ENCODE results near the gene LGR4. TPM values are rescaled to one million over a fixed set of nuclear protein-coding genes. Genes with fewer than 3 reads are reported as not detected.
A peak's percentile ranks its signal among the peaks of the same experiment; 100 is the strongest.

The LGR4 gene
- total and polyA plus RNA-seq, 9 of the 15 experiments (the other 6 are each of a cell fraction or from before 2014, with no cell fraction given): 0.94 to 10.1 (median 5.8) TPM

DNA sequence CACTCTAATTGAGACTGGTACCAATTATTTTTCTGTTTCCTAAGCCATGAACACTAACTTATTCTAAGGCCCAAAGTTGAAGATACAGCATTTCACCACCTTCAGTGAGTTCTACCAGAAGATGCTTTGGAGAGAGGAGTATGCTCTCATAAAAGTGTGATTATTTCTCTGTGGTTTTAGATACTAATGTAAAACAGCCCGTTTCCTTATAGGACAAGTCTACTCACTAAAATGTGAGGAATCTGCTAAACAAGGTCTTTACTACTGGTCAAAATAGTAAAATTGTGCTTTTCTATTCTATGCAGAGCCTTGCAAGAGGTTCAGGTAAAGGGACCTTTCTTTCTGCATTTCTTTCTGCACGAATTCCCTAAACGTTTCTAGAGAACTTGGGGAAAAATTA is 2.4 kb downstream of the LGR4 start:
- H3K79me2 ChIP-seq (ENCODE audit: control insufficient read depth, insufficient read depth, low read length): peaks cover 32% of the 10 kb centered on the region
- H3K4me1 ChIP-seq (replicated peaks in 1 of 2; ENCODE audit: control insufficient read depth in 2 of 2, insufficient read depth in 2 of 2, low read length in 2 of 2): peaks cover 13 to 22% of the 10 kb centered on the region in 2 experiments; a peak in 4 of 5 replicates
- H2AFZ ChIP-seq (ENCODE audit: low read depth, low read length): no peak overlapping the region
- no peaks in the 10 kb centered on the region for H3K27me3 ChIP-seq (ENCODE audit: control insufficient read depth in 2 of 2, insufficient read depth in 2 of 2, low read length in 2 of 2)
- no peak overlapping the region for H3K9ac ChIP-seq (ENCODE audit: insufficient read depth in 1 of 2, low read depth in 2 of 2, low read length in 2 of 2)
- WGBS (ENCODE audit: insufficient coverage, low coverage, missing lambda C conversion rate): 42% methylated on average over 3 of the region's 3 CpGs
- ChIA-PET CTCF (ENCODE audit: low intra/inter-chr PET ratio) (no interaction called here), POLR2A (no interaction called here)
- no peak for FAIRE-seq
- no TSS peak for BruUV-seq (replicated peaks)
- no peak overlapping the region for H3K4me2 ChIP-seq (ENCODE audit: insufficient read depth, low read length)
- H3K9me1 ChIP-seq (ENCODE audit: control insufficient read depth, insufficient read depth, low read length): peaks cover 3% of the 10 kb centered on the region
- in situ Hi-C loops (cut with MboI): no loop called here
- H3K27ac ChIP-seq (ENCODE audit: extremely low read depth, low read depth, low read length): no peak overlapping the region
- DNase-seq (ENCODE audit: extremely low read depth in 1 of 4, low spot score in 3 of 4): no peak
- H3K4me3 ChIP-seq: no peak overlapping the region
- no peaks in the 10 kb centered on the region for H3K9me3 ChIP-seq (replicated peaks; ENCODE audit: control insufficient read depth, insufficient read depth, low read depth, low read length)
- intact Hi-C loops (cut with micrococcal nuclease): loop anchor here (5.0 kb wide), 2 partner anchors 98 to 173 kb away; no protein-coding TSS in a partner anchor
- H3K36me3 ChIP-seq (ENCODE audit: control insufficient read depth, insufficient read depth, low read length): no peaks in the 10 kb centered on the region
- no peak for ATAC-seq
- 0 out of 2 replicates have a peak, but pooled peaks cover 6% of the 10 kb centered on the region for H4K20me1 ChIP-seq (replicated peaks; ENCODE audit: control insufficient read depth, insufficient read depth, low read length)
- no peak for TF ChIP-seq HMGN3 (IDR thresholded peaks at IDR 0.05; ENCODE audit: borderline replicate concordance, extremely low read depth, insufficient read length, low read depth, low read length)
- TF ChIP-seq HLTF (IDR thresholded peaks at IDR 0.05): no peak
- no peak for TF ChIP-seq ZNF24 (IDR thresholded peaks at IDR 0.05)

DNA sequence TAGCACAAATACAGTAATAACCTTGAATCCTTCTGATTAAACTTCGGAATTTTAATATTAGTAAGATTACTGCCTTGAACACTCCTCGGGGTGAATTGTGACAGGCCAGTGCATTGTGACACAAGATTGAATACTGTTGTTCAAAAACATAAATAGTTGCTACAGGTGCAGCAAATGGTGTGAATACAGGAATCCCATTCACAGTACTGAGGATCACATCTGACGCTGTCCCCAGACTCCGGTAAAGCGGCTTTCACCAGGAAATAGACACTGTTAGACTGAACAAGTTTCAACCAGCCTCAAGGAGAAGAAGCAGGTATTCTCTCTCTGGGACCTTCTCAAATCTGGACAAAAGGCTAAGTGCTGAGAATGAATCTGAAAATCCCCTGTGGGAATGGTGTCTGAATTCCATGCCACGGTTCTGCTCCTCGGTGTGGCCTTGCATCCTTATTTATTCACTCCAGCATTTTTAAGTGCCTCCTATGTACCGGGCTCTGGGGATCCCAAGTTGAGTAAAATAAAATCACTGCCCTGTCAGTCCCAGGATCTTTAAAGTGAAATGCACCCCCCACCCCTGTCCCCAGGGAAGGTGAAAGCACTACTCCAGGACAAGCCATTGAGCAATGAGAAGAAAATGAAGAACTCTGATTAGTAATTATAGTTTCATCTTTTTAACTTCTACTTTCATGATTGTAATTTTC is 3.4 kb downstream of the LGR4 start:
- no peak overlapping the region for H3K9ac ChIP-seq (ENCODE audit: insufficient read depth in 1 of 2, low read depth in 2 of 2, low read length in 2 of 2)
- WGBS (ENCODE audit: insufficient coverage, low coverage, missing lambda C conversion rate): 57% methylated on average over 8 of the region's 8 CpGs
- H3K79me2 ChIP-seq (ENCODE audit: control insufficient read depth, insufficient read depth, low read length): peaks cover 37% of the 10 kb centered on the region
- DNase-seq (ENCODE audit: extremely low read depth in 1 of 4, low spot score in 3 of 4) (no peak), FAIRE-seq (no peak), ATAC-seq (no peak)
- intact Hi-C loops (cut with micrococcal nuclease): no loop called here
- no peaks in the 10 kb centered on the region for H3K36me3 ChIP-seq (ENCODE audit: control insufficient read depth, insufficient read depth, low read length)
- ChIA-PET CTCF (ENCODE audit: low intra/inter-chr PET ratio) (no interaction called here), POLR2A (no interaction called here)
- BruUV-seq (replicated peaks): no TSS peak
- H4K20me1 ChIP-seq (replicated peaks; ENCODE audit: control insufficient read depth, insufficient read depth, low read length): 0 out of 2 replicates have a peak, but pooled peaks cover 6% of the 10 kb centered on the region
- in situ Hi-C loops (cut with MboI): no loop called here
- no peak overlapping the region for H3K27ac ChIP-seq (ENCODE audit: extremely low read depth, low read depth, low read length)
- no peaks in the 10 kb centered on the region for H3K9me3 ChIP-seq (replicated peaks; ENCODE audit: control insufficient read depth, insufficient read depth, low read depth, low read length)
- no peak overlapping the region for H3K4me3 ChIP-seq
- H3K4me1 ChIP-seq (replicated peaks in 1 of 2; ENCODE audit: control insufficient read depth in 2 of 2, insufficient read depth in 2 of 2, low read length in 2 of 2): peaks cover 17 to 22% of the 10 kb centered on the region in 2 experiments; a peak in 4 of 5 replicates
- no peaks in the 10 kb centered on the region for H3K27me3 ChIP-seq (ENCODE audit: control insufficient read depth in 2 of 2, insufficient read depth in 2 of 2, low read length in 2 of 2)
- H3K4me2 ChIP-seq (ENCODE audit: insufficient read depth, low read length): no peak overlapping the region
- peaks cover 3% of the 10 kb centered on the region for H3K9me1 ChIP-seq (ENCODE audit: control insufficient read depth, insufficient read depth, low read length)
- no peak overlapping the region for H2AFZ ChIP-seq (ENCODE audit: low read depth, low read length)
- TF ChIP-seq TGIF2 (CRISPR knock-in tag; IDR thresholded peaks at IDR 0.05): no peak
- TF ChIP-seq NBN (IDR thresholded peaks at IDR 0.05; ENCODE audit: low read depth): no peak
- TF ChIP-seq PHF21A (IDR thresholded peaks at IDR 0.05; ENCODE audit: borderline replicate concordance, low read depth): peak; percentile 85; the same call in 1 of the 2 replicates
- TF ChIP-seq, protein P1, sequence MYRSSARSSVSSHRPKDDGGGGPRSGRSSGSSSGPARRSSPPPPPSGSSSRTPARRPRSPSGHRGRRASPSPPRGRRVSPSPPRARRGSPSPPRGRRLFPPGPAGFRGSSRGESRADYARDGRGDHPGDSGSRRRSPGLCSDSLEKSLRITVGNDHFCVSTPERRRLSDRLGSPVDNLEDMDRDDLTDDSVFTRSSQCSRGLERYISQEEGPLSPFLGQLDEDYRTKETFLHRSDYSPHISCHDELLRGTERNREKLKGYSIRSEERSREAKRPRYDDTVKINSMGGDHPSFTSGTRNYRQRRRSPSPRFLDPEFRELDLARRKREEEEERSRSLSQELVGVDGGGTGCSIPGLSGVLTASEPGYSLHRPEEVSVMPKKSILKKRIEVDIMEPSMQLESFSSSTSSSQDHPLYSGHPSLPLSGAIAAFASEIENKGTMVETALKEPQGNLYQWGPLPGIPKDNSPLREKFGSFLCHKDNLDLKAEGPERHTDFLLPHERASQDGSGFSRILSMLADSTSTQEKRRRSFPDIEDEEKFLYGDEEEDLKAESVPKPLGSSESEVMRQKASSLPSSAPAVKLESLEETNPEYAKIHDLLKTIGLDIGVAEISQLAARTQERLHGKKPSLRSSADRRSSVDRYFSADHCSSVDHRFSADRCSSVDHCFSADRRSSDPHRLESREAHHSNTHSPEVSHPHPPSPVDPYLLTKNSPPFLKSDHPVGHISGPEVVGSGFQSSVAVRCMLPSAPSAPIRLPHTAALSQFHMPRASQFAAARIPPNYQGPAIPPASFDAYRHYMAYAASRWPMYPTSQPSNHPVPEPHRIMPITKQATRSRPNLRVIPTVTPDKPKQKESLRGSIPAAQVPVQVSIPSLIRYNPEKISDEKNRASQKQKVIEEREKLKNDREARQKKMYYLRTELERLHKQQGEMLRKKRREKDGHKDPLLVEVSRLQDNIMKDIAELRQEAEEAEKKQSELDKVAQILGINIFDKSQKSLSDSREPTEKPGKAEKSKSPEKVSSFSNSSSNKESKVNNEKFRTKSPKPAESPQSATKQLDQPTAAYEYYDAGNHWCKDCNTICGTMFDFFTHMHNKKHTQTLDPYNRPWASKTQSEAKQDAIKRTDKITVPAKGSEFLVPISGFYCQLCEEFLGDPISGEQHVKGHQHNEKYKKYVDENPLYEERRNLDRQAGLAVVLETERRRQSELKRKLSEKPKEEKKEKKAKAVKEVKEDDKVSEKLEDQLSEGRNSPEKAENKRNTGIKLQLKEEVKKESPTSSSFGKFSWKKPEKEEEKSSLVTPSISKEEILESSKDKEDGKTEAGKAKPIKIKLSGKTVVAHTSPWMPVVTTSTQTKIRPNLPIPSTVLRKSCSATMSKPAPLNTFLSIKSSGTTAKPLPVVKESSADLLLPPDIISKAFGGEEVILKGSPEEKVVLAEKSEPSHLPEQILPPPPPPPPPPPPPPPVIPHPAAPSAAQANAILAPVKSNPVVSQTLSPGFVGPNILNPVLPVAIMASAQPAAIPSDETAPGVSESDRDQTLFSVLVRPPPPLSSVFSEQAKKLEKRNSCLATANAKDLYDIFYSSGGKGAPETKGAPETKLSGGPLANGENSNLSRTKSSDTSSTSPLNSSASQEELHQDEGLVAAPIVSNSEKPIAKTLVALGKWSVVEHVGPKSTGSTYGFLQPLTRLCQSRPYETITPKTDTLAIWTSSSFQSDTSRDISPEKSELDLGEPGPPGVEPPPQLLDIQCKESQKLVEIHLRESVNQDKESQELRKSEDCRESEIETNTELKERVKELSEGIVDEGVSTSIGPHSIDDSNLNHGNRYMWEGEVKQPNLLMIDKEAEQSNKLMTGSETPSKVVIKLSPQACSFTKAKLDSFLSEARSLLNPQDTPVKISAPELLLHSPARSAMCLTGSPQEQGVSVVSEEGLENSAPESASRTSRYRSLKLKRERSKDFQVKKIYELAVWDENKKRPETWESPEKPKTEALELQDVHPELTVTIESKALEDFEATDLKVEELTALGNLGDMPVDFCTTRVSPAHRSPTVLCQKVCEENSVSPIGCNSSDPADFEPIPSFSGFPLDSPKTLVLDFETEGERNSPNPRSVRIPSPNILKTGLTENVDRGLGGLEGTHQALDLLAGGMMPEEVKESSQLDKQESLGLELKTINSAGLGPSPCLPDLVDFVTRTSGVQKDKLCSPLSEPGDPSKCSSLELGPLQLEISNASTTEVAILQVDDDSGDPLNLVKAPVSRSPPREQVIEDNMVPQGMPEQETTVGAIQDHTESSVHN (IDR thresholded peaks at IDR 0.05; ENCODE audit: borderline replicate concordance in 1 of 2, low read depth in 1 of 2): no peak
